ENCODE results near the gene C2orf15.

- TF ChIP-seq CTCF (conservative IDR thresholded peaks at IDR 0.05) (no peak), ZFX (IDR thresholded peaks at IDR 0.05) (no peak)
Observed at GRCh38 chr2:99183025-99183424, 41.5 kb downstream of the C2orf15 start.

All from C4-2B (cell line).